ENCODE measurements around the gene DENND2A. TPM values are rescaled to one million over a fixed set of nuclear protein-coding genes. Genes with fewer than 3 reads are reported as not detected.

Gene DENND2A
- total and polyA plus RNA-seq, 10 of the 15 experiments (the other 5 are each of a cell fraction or from before 2014, with no cell fraction given) = 0.01 TPM; not detected in 9

GRCh38 chr7:140552240-140552679, 88.4 kb downstream of the DENND2A start:
- in situ Hi-C loops (cut with MboI) = no loop called here
- POLR2A ChIA-PET = interaction anchor here (0.7 kb wide), 1 partner anchor 8 kb away, joined by 6 read pairs; no protein-coding TSS in a partner anchor
- Histone ChIP-seq H3K9ac (ENCODE audit: control insufficient read depth, insufficient read depth, low read length) (no peak overlapping the region), H3K27ac (ENCODE audit: control insufficient read depth, insufficient read depth) (no peak overlapping the region), H3K4me2 (ENCODE audit: control insufficient read depth, insufficient read depth) (no peak overlapping the region), H3K4me1 (ENCODE audit: control insufficient read depth, insufficient read depth, low read length) (no peaks in the 10 kb centered on the region), H3K36me3 (ENCODE audit: control insufficient read depth in 2 of 2, insufficient read depth in 2 of 2, low read length in 1 of 2) (no peaks in the 10 kb centered on the region), H3K79me2 (ENCODE audit: control insufficient read depth, insufficient read depth, low read length) (no peaks in the 10 kb centered on the region), H3K27me3 (replicated peaks in 1 of 2; ENCODE audit: control insufficient read depth in 2 of 2, insufficient read depth in 2 of 2, low read length in 1 of 2) (no peaks in the 10 kb centered on the region), H2AFZ (ENCODE audit: control insufficient read depth, low read depth, low read length) (no peak overlapping the region), H4K20me1 (ENCODE audit: control insufficient read depth, insufficient read depth) (no peaks in the 10 kb centered on the region), H3K4me3 (no peak overlapping the region), H3K9me3 (replicated peaks; ENCODE audit: control insufficient read depth, insufficient read depth, low read length) (no peaks in the 10 kb centered on the region)
- SMC1A ChIA-PET (ENCODE audit: uncharacterized antibody, unreplicated experiment) = no interaction called here
- BruUV-seq (replicated peaks) = no TSS peak
- RAD21 ChIA-PET (ENCODE audit: unreplicated experiment) = no interaction called here
- WGBS (ENCODE audit: insufficient coverage, insufficient replicate concordance, low lambda C conversion rate, missing lambda C conversion rate) = 63% methylated on average over 4 of the region's 4 CpGs
- ATAC-seq = no peak
- intact Hi-C loops (cut with micrococcal nuclease; ENCODE audit: unreplicated experiment) = no loop called here
- CTCF ChIA-PET = no interaction called here
- no peak for FAIRE-seq
- no peak for DNase-seq (ENCODE audit: low read depth, low spot score)
- TF ChIP-seq RUNX3 (IDR thresholded peaks at IDR 0.05; ENCODE audit: low read length) = no peak
- no peak for TF ChIP-seq PML (IDR thresholded peaks at IDR 0.05; ENCODE audit: low read length)
- TF ChIP-seq MYC (IDR thresholded peaks at IDR 0.05; ENCODE audit: insufficient read depth, insufficient read length, insufficient replicate concordance, low read length, severe bottlenecking) = no peak
- no peak for TF ChIP-seq WRNIP1 (IDR thresholded peaks at IDR 0.05; ENCODE audit: borderline replicate concordance, low read depth, low read length)
- TF ChIP-seq SUZ12 (IDR thresholded peaks at IDR 0.05; ENCODE audit: unreplicated experiment) = no peak
- no peak for TF ChIP-seq MEF2B (IDR thresholded peaks at IDR 0.05; ENCODE audit: partially characterized antibody, poor library complexity, severe bottlenecking)
- no peak for TF ChIP-seq SUPT20H (IDR thresholded peaks at IDR 0.05; ENCODE audit: borderline replicate concordance, control insufficient read depth, low read depth, low read length)
- no peak for TF ChIP-seq IRF5 (IDR thresholded peaks at IDR 0.05; ENCODE audit: borderline replicate concordance)
- no peak for TF ChIP-seq HDGF (IDR thresholded peaks at IDR 0.05)
- TF ChIP-seq SIN3A (IDR thresholded peaks at IDR 0.05; ENCODE audit: low read depth, low read length) = no peak
- TF ChIP-seq PBX3 (IDR thresholded peaks at IDR 0.05; ENCODE audit: insufficient replicate concordance, low read depth, low read length) = no peak
- TF ChIP-seq HSF1 (IDR thresholded peaks at IDR 0.05; ENCODE audit: low read depth, low read length) = no peak
- no peak for TF ChIP-seq ZBED1 (IDR thresholded peaks at IDR 0.05; ENCODE audit: borderline replicate concordance)
- no peak for TF ChIP-seq SMAD1 (IDR thresholded peaks at IDR 0.05; ENCODE audit: low read depth, partially characterized antibody)
- no peak for TF ChIP-seq CEBPZ (IDR thresholded peaks at IDR 0.05; ENCODE audit: low read depth, low read length)
- no peak for TF ChIP-seq EZH2 (IDR thresholded peaks at IDR 0.05; ENCODE audit: borderline replicate concordance, control insufficient read depth, low read depth, low read length)
- no peak for TF ChIP-seq ZNF384 (IDR thresholded peaks at IDR 0.05; ENCODE audit: borderline replicate concordance, low read depth, low read length)

Measured in GM12878 (cell line).